ENCODE data around the gene EIF3F. TPM values are rescaled to one million over a fixed set of nuclear protein-coding genes. Genes with fewer than 3 reads are reported as not detected.

EIF3F gene
- total and polyA plus RNA-seq, 10 of the 15 experiments (the other 5 are each of a cell fraction or from before 2014, with no cell fraction given): 81.3 to 461 (median 213) TPM

DNA sequence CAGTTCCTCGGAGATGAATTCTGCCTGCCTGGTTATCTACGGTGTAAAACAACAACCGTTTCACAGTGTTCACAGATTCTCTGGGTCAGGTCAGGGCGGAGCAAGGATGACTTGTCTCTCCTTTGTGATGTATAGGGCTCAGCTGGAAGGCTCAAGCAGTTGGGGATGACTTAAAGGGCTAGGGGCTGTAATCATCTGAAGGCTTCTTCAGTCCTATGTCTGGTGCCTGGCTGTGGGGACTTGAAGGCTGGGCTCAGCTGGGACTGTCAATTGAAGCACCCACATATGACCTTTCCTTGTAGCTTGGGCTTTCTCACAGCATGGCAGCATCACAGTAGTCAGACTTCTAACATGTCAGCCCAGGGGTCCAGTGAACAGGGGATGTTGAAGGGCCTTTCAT is 29.3 kb downstream of the EIF3F start:
- Histone ChIP-seq H2AFZ (ENCODE audit: control insufficient read depth, low read depth, low read length) (no peak overlapping the region), H3K9ac (ENCODE audit: control insufficient read depth, insufficient read depth, low read length) (no peak overlapping the region), H3K4me2 (ENCODE audit: control insufficient read depth, insufficient read depth) (no peak overlapping the region), H3K4me1 (ENCODE audit: control insufficient read depth, insufficient read depth, low read length) (no peaks in the 10 kb centered on the region), H3K27me3 (replicated peaks in 1 of 2; ENCODE audit: control insufficient read depth in 2 of 2, insufficient read depth in 2 of 2, low read length in 1 of 2) (peaks cover 5 to 8% of the 10 kb centered on the region in 2 experiments), H3K27ac (ENCODE audit: control insufficient read depth, insufficient read depth) (no peak overlapping the region), H3K79me2 (ENCODE audit: control insufficient read depth, insufficient read depth, low read length) (no peaks in the 10 kb centered on the region), H3K36me3 (ENCODE audit: control insufficient read depth in 2 of 2, insufficient read depth in 2 of 2, low read length in 1 of 2) (no peaks in the 10 kb centered on the region), H3K4me3 (no peak overlapping the region), H4K20me1 (ENCODE audit: control insufficient read depth, insufficient read depth) (no peaks in the 10 kb centered on the region), H3K9me3 (replicated peaks; ENCODE audit: control insufficient read depth, insufficient read depth, low read length) (no peaks in the 10 kb centered on the region)
- ChIA-PET RAD21 (ENCODE audit: unreplicated experiment) (interaction anchor here (1.1 to 1.7 kb wide), 2 partner anchors 10 to 82 kb away, joined by 3 to 4 read pairs; no protein-coding TSS in a partner anchor), CTCF (interaction anchor here (0.8 to 4.0 kb wide), 5 partner anchors 10 to 83 kb away, joined by 4 to 24 read pairs (median 8); no protein-coding TSS in a partner anchor), SMC1A (ENCODE audit: uncharacterized antibody, unreplicated experiment) (no interaction called here), POLR2A (no interaction called here)
- DNase-seq (ENCODE audit: low read depth, low spot score): no peak
- no peak for ATAC-seq
- intact Hi-C loops (cut with micrococcal nuclease; ENCODE audit: unreplicated experiment): no loop called here
- no peak for FAIRE-seq
- no TSS peak for BruUV-seq (replicated peaks)
- WGBS (ENCODE audit: insufficient coverage, insufficient replicate concordance, low lambda C conversion rate, missing lambda C conversion rate): 1% methylated on average over 4 of the region's 4 CpGs
- TF ChIP-seq PAX8 (IDR thresholded peaks at IDR 0.05): no peak
- no peak for TF ChIP-seq BCL11A (IDR thresholded peaks at IDR 0.05; ENCODE audit: low read depth, low read length)
- TF ChIP-seq POU2F2 (IDR thresholded peaks at IDR 0.05; ENCODE audit: borderline replicate concordance, low read depth, low read length): no peak
- in situ Hi-C loops (cut with MboI): no loop called here

DNA sequence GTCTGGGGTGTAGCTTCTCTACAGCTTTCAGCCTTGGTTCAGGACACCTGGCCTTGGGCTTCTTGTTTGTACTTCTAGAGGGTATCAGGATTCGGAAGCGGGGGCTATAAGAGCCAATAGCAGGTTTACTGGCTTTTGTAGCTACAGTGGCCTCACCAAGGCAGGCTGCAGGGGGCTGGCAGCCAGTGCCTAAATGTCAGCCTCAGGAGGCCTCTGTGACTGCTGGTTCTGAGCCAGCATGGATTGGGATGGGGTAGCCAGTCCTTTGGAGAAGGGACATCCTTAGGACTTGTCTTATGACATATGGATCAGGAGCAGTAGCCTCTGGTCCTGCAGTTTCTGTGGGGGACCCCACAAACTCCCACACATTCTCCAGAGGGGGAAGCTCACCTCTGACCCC is 29.9 kb downstream of the EIF3F start:
- Histone ChIP-seq H3K9ac (ENCODE audit: control insufficient read depth, insufficient read depth, low read length) (no peak overlapping the region), H2AFZ (ENCODE audit: control insufficient read depth, low read depth, low read length) (no peak overlapping the region), H3K79me2 (ENCODE audit: control insufficient read depth, insufficient read depth, low read length) (no peaks in the 10 kb centered on the region), H3K27ac (ENCODE audit: control insufficient read depth, insufficient read depth) (no peak overlapping the region), H3K36me3 (ENCODE audit: control insufficient read depth in 2 of 2, insufficient read depth in 2 of 2, low read length in 1 of 2) (no peaks in the 10 kb centered on the region), H3K27me3 (replicated peaks in 1 of 2; ENCODE audit: control insufficient read depth in 2 of 2, insufficient read depth in 2 of 2, low read length in 1 of 2) (peaks cover 5 to 8% of the 10 kb centered on the region in 2 experiments), H3K4me3 (no peak overlapping the region), H4K20me1 (ENCODE audit: control insufficient read depth, insufficient read depth) (no peaks in the 10 kb centered on the region), H3K4me2 (ENCODE audit: control insufficient read depth, insufficient read depth) (no peak overlapping the region), H3K9me3 (replicated peaks; ENCODE audit: control insufficient read depth, insufficient read depth, low read length) (no peaks in the 10 kb centered on the region), H3K4me1 (ENCODE audit: control insufficient read depth, insufficient read depth, low read length) (no peaks in the 10 kb centered on the region)
- ATAC-seq (no peak), DNase-seq (ENCODE audit: low read depth, low spot score) (no peak), FAIRE-seq (no peak)
- ChIA-PET POLR2A (no interaction called here), CTCF (interaction anchor here (0.8 to 4.0 kb wide), 4 partner anchors 11 to 82 kb away, joined by 4 to 24 read pairs (median 8); no protein-coding TSS in a partner anchor), RAD21 (ENCODE audit: unreplicated experiment) (interaction anchor here (1.1 to 1.7 kb wide), 2 partner anchors 11 to 82 kb away, joined by 3 to 4 read pairs; no protein-coding TSS in a partner anchor), SMC1A (ENCODE audit: uncharacterized antibody, unreplicated experiment) (no interaction called here)
- intact Hi-C loops (cut with micrococcal nuclease; ENCODE audit: unreplicated experiment): no loop called here
- 45% methylated on average over 2 of the region's 2 CpGs for WGBS (ENCODE audit: insufficient coverage, insufficient replicate concordance, low lambda C conversion rate, missing lambda C conversion rate)
- BruUV-seq (replicated peaks): no TSS peak
- in situ Hi-C loops (cut with MboI): no loop called here
- no peak for TF ChIP-seq NRF1 (conservative IDR thresholded peaks at IDR 0.05; ENCODE audit: low read depth, low read length)
- no peak for TF ChIP-seq TBL1XR1 (IDR thresholded peaks at IDR 0.05; ENCODE audit: low read depth, low read length)
- no peak for TF ChIP-seq RAD51 (IDR thresholded peaks at IDR 0.05)
- TF ChIP-seq BRCA1 (IDR thresholded peaks at IDR 0.05; ENCODE audit: low read depth, low read length): no peak
- TF ChIP-seq, protein P1, sequence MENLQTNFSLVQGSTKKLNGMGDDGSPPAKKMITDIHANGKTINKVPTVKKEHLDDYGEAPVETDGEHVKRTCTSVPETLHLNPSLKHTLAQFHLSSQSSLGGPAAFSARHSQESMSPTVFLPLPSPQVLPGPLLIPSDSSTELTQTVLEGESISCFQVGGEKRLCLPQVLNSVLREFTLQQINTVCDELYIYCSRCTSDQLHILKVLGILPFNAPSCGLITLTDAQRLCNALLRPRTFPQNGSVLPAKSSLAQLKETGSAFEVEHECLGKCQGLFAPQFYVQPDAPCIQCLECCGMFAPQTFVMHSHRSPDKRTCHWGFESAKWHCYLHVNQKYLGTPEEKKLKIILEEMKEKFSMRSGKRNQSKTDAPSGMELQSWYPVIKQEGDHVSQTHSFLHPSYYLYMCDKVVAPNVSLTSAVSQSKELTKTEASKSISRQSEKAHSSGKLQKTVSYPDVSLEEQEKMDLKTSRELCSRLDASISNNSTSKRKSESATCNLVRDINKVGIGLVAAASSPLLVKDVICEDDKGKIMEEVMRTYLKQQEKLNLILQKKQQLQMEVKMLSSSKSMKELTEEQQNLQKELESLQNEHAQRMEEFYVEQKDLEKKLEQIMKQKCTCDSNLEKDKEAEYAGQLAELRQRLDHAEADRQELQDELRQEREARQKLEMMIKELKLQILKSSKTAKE (IDR thresholded peaks at IDR 0.05; ENCODE audit: low read depth, poor library complexity, severe bottlenecking): no peak
- TF ChIP-seq, protein P2, sequence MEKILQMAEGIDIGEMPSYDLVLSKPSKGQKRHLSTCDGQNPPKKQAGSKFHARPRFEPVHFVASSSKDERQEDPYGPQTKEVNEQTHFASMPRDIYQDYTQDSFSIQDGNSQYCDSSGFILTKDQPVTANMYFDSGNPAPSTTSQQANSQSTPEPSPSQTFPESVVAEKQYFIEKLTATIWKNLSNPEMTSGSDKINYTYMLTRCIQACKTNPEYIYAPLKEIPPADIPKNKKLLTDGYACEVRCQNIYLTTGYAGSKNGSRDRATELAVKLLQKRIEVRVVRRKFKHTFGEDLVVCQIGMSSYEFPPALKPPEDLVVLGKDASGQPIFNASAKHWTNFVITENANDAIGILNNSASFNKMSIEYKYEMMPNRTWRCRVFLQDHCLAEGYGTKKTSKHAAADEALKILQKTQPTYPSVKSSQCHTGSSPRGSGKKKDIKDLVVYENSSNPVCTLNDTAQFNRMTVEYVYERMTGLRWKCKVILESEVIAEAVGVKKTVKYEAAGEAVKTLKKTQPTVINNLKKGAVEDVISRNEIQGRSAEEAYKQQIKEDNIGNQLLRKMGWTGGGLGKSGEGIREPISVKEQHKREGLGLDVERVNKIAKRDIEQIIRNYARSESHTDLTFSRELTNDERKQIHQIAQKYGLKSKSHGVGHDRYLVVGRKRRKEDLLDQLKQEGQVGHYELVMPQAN (conservative IDR thresholded peaks at IDR 0.05): no peak
- no peak for TF ChIP-seq SIX5 (IDR thresholded peaks at IDR 0.05; ENCODE audit: low read depth, low read length, severe bottlenecking)
